Transverse colon (tissue), 4 donors: ENCODE measurements around the gene QSER1. TPM values are rescaled to one million over a fixed set of nuclear protein-coding genes. Genes with fewer than 3 reads are reported as not detected.

Source experiments
- DNase-seq: peaks from one replicate; pipeline ENCODE4 v3.0.0-alpha.2; 2019
- H3K27ac ChIP-seq, 4 donors: fragments of 200-600 bp; sonication (generic); 2 replicates each; pipeline ENCODE4 v1.5.1; 2016 to 2018; ENCODE audit warnings: inconsistent platforms in 4 of 4
- H3K27me3 ChIP-seq: fragments of 200-600 bp; sonication (generic); 2 replicates; pipeline ENCODE4 v1.5.1; 2017; ENCODE audit warnings: inconsistent platforms
- H3K36me3 ChIP-seq, 4 donors: fragments of 200-600 bp; sonication (generic); 2 replicates each; pipeline ENCODE4 v1.5.1; 2017 to 2019; ENCODE audit warnings: inconsistent platforms in 4 of 4
- H3K4me1 ChIP-seq, 4 donors: fragments of 200-600 bp; sonication (generic); 2 replicates each; pipeline ENCODE4 v1.5.1; 2017 to 2020; ENCODE audit warnings: inconsistent platforms in 4 of 4
- H3K4me3 ChIP-seq, 4 donors: fragments of 200-600 bp; sonication (generic); 1 replicate in 1 of 4; 2 replicates in 3 of 4; pipeline versions ENCODE4 v1.5.1 to v1.6.1; 2017 to 2019; ENCODE audit warnings: inconsistent platforms in 4 of 4
- H3K9me3 ChIP-seq, 2 donors: fragments of 200-600 bp; sonication (generic); 2 replicates each; pipeline ENCODE4 v1.5.1; 2017 to 2019; ENCODE audit warnings: inconsistent platforms in 2 of 2
- CTCF ChIP-seq, 5 experiments: fragments of 200-600 bp in 3 of 5; fragments of 450-650 bp in 2 of 5; sonication (generic) in 3 of 5; IDR thresholded peaks; 1 replicate in 2 of 5; 2 replicates in 3 of 5; pipeline ENCODE4 v1.5.1; 2016 to 2017; ENCODE audit warnings: antibody characterized with exemption in 5 of 5, inconsistent platforms in 3 of 5, mild to moderate bottlenecking in 2 of 5, moderate library complexity in 1 of 5
- EP300 ChIP-seq: sonication (generic); formaldehyde crosslinking; IDR thresholded peaks from one replicate; pipeline ENCODE4 v1.6.1; 2017; ENCODE audit warnings: antibody characterized with exemption, low read depth
- POLR2A ChIP-seq: fragments of 450-650 bp; IDR thresholded peaks from one replicate; pipeline ENCODE4 v1.6.1; 2016; ENCODE audit warnings: antibody characterized with exemption, mild to moderate bottlenecking, moderate library complexity
- POLR2AphosphoS5 ChIP-seq, 3 donors: sonication (generic); formaldehyde crosslinking; IDR thresholded peaks; one replicate each; pipeline ENCODE4 v1.6.1; 2016; ENCODE audit warnings: antibody characterized with exemption in 3 of 3
- WGBS, 2 donors: methylation state at CpG; one replicate each; pipeline ENCODE4 v1.1.5; 2018; ENCODE audit warnings: low coverage in 1 of 2; 5-methylcytosine and 5-hydroxymethylcytosine counted together
- in situ Hi-C, 4 donors: fragments of 200-750 bp; cut with MboI; loops; one replicate each; pipeline versions ENCODE4 v1.15.0 to v1.15.1; 2017; ENCODE audit warnings: low sequenced_read_pairs in 3 of 4, low pct_ligation_motif_present in 1 of 4, low pct_unique_long_range_greater_than_20kb in 1 of 4
- intact Hi-C: fragments of 100-400 bp; cut with DNase I; formaldehyde crosslinking; loops from one replicate; pipeline ENCODE4 v1.15.1; 2023; ENCODE audit warnings: low total_unique reads
- total RNA-seq, 4 donors: library from RNA; depleted of rRNA; stranded (reverse); fragments of >200 nt; gene quantifications; one replicate each; pipeline ENCODE4 v1.1.0, GENCODE V29; 2016

Gene QSER1
- total RNA-seq, 4 donors from 2014 or later: 20.5 to 39.2 (median 31.9) TPM

GRCh38 chr11:32982626-32983025 lies 90.0 kb downstream of the QSER1 start:
- in situ Hi-C loops (no loop called here), intact Hi-C loops (no loop called here)
- Histone ChIP-seq H3K4me1 (no peaks in the 10 kb centered on the region), H3K4me3 (no peak overlapping the region), H3K27ac (no peak overlapping the region), H3K27me3 (no peaks in the 10 kb centered on the region), H3K9me3 (no peaks in the 10 kb centered on the region), H3K36me3 (no peaks in the 10 kb centered on the region)
- TF ChIP-seq POLR2AphosphoS5 (IDR thresholded peaks at IDR 0.05): no peak
- no peak for TF ChIP-seq CTCF (IDR thresholded peaks at IDR 0.05)
- no peak for TF ChIP-seq POLR2A
- TF ChIP-seq EP300: no peak
- 71 to 84% methylated on average over 2 of the region's 2 CpGs for WGBS, 2 donors
- no peak for DNase-seq

GRCh38 chr11:32983506-32983905 lies 90.9 kb downstream of the QSER1 start:
- no peak for TF ChIP-seq POLR2A
- TF ChIP-seq EP300: no peak
- no peak for TF ChIP-seq CTCF (IDR thresholded peaks at IDR 0.05)
- no peak for TF ChIP-seq POLR2AphosphoS5 (IDR thresholded peaks at IDR 0.05)
- Histone ChIP-seq H3K4me1 (peaks cover 0 to 4% (median 0%) of the 10 kb centered on the region in 4 donors), H3K27ac (no peak overlapping the region), H3K4me3 (no peak overlapping the region), H3K9me3 (no peaks in the 10 kb centered on the region), H3K27me3 (no peaks in the 10 kb centered on the region), H3K36me3 (no peaks in the 10 kb centered on the region)
- intact Hi-C loops: no loop called here
- in situ Hi-C loops: no loop called here
- 84 to 95% methylated on average over 2 of the region's 2 CpGs for WGBS, 2 donors
- DNase-seq: no peak

- in situ Hi-C loops (no loop called here), intact Hi-C loops (no loop called here)
- no peak for DNase-seq
- Histone ChIP-seq H3K27ac (no peak overlapping the region), H3K36me3 (no peaks in the 10 kb centered on the region), H3K27me3 (no peaks in the 10 kb centered on the region), H3K9me3 (no peaks in the 10 kb centered on the region), H3K4me3 (no peak overlapping the region), H3K4me1 (peaks cover 0 to 4% (median 0%) of the 10 kb centered on the region in 4 donors)
- TF ChIP-seq POLR2AphosphoS5 (IDR thresholded peaks at IDR 0.05) (no peak), CTCF (IDR thresholded peaks at IDR 0.05) (no peak), POLR2A (no peak), EP300 (no peak)
- WGBS, 2 donors: 97 to 98% methylated on average over 4 to 5 of the region's 5 CpGs
These were observed 93.0 kb downstream of the QSER1 start for GRCh38 chr11:32985600-32985999.

GRCh38 chr11:32987851-32988250 lies 95.2 kb downstream of the QSER1 start:
- peaks cover 4 to 5% of the 10 kb centered on the region in 2 donors for H3K9me3 ChIP-seq
- WGBS, 2 donors: 70% methylated on average over 8 of the region's 8 CpGs; no CpG with 5 or more reads in 1 of the 2 donors
- H3K36me3 ChIP-seq: no peaks in the 10 kb centered on the region
- peak; percentile 32 for DNase-seq
- H3K27ac ChIP-seq: peak overlapping the region in 1 of 4 donors; percentile 27
- intact Hi-C loops: no loop called here
- H3K4me1 ChIP-seq: peaks cover 0 to 4% (median 0%) of the 10 kb centered on the region in 4 donors
- in situ Hi-C loops: no loop called here
- H3K27me3 ChIP-seq: no peaks in the 10 kb centered on the region
- H3K4me3 ChIP-seq: no peak overlapping the region
- TF ChIP-seq POLR2A (no peak), EP300 (no peak), CTCF (IDR thresholded peaks at IDR 0.05) (no peak), POLR2AphosphoS5 (IDR thresholded peaks at IDR 0.05) (no peak)
